HUDEP-2 (cell line): ENCODE data around the gene C1S.
A peak's percentile ranks its signal among the peaks of the same experiment; 100 is the strongest.

ENCODE experiments used
- DNase-seq, 76 experiments: peaks; one replicate each; lab custom pipeline; 2025; ENCODE audit not compliant: unreplicated experiment in 76 of 76; lab: John Stamatoyannopoulos, UW

Gene C1S

GRCh38 chr12:7073946-7074345, 13.4 kb downstream of the C1S start:
- DNase-seq, result no peak

- no peak for DNase-seq
Measured at GRCh38 chr12:7075518-7075917, 15.0 kb downstream of the C1S start.

DNA sequence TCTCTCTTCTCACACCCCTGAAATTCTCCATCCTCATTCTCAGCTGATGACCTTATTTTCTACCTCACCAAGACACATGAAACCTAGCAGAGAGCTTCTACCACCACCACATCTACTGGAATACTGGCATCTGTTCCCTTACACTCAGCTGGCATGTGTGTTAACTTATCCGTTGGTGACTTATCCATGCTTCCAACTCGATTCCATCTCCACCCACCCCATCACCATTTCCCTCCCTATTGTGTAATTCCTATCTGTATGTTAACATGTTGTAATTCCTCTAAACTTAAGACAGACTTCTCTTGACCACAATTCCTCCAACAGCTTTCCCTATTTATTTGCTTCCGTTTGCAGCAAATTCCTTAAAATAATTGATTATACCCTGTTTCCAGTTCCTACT, 15.4 kb downstream of the C1S start:
- no peak for DNase-seq

- DNase-seq, result no peak
Measured at GRCh38 chr12:7076493-7076892, 16.0 kb downstream of the C1S start.

- peak in 1 of 76 experiments; percentile 2 for DNase-seq
Measured at GRCh38 chr12:7078163-7078562, 17.6 kb downstream of the C1S start.

DNA sequence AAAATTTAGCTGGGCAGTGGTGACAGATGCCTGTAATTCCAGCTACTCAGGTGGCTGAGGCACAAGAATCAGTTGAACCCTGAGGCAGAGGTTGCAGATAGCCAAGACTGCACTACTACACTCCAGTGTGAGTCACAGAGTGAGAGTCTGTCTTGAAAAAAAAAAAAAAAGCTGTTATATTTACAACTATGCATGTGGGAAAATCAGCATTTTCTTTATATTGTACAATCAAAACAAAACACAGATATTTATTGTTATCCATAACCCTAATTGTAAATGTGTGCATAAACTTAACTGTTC, 19.3 kb downstream of the C1S start:
- no peak for DNase-seq

DNA sequence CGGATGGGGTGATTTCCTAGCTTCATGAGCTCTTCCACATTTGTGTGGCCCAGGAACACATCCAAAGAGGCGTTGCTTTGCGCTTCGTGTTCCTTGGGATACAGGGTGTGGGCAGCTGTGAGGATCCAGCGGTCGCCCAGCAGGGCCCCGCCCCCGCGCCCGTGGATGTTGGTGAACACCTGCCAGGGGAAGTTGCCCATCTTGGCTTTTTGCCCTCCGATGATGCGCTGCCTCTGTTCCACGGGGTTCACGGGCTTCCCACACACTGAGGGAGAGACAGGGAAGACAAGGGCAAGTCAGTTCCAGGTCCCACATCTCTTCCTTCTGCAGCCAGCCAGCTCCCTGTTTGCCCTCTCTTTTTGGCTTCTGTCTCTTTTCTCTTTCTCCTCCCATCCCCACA, 20.5 kb downstream of the C1S start:
- DNase-seq, result no peak

DNA sequence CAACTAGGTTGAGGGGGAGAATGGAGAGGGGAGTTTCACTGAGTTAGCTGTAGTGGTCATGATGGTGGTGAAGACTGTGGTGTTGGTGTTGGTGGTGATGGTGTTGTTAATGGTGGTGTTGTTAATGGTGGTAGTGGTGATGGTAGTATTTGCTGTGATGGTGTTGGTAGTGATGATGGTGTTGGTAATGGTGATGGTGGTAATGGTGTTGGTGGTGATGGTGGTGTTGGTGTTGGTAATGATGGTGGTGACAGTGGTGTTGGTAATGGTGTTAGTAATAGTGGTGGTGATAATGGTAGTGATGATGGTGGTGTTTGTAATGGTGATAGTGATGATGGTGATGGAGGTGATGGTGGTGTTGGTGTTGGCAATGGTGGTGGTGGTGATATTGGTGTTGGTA, 22.6 kb downstream of the C1S start:
- DNase-seq, result no peak

- DNase-seq, result no peak
Measured at GRCh38 chr12:7089196-7089871, 28.8 kb downstream of the C1S start.

DNA sequence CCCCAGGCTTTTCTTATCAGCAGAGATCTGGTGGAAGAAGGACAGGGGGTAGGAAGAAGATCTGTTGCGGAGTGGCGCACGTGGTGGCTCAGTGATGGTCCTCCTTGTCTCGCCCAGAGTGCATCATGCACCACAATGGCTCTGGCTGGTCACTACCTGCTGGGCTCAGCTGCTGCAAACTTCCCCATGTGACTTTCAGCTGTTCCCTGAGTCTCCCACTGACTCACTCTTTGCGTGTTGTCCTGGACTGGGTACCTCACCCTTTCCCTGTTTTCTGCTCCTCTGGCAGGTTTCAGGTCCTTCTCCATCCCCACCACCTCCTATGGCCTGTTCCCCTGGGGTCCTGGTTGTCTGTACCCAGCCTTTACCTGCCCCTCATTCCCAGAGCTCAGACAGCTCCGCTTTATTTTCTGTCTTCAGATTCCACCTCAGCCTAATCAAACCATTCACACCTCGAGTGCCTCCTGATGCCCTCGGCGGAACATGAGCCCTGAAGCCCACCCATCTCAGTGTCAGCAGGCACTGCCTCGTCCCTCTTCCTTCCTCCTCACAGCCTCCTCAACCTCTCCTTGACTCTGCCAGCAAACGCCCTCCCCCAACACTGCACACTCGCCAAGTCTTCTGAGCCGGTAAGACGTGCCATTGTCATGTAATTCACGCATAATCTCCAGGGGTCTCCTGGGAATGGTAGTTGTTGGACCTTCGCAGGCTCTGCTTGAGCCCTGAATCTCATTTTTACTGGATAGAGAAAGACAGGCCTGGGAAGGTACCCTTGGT, 29.9 kb downstream of the C1S start:
- no peak for DNase-seq

DNA sequence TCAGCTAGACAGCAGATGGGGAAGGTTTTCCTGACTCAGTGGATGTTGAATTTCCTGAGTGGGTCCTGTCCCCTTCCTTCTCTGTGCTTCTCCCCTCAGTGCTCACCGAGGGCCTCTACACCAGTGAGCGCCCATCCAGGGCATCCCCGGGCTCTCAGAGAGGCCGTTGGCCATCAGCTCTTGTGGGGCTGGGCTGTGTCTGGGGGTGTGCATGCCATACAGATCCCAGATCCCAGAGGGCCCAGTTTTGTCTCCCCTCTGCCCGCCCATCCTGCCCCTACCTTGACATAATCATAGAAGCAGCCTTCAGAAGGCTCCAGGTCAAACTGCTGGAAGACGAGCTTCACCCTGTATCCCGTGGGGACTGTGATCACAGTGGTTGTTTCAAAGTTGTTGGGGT, 30.7 kb downstream of the C1S start:
- no peak for DNase-seq

GRCh38 chr12:7091660-7092228, 31.2 kb downstream of the C1S start:
- no peak for DNase-seq

GRCh38 chr12:7092229-7092985, 31.9 kb downstream of the C1S start, which contains the start of gene C1R:
TSS of gene C1R (minus strand) at chr12:7092445. CDS start at chr12:7092388, 57 bp downstream.
- peak in 44 of 76 experiments; percentile 1 to 58 (median 25) for DNase-seq

- no peak for DNase-seq
Measured at GRCh38 chr12:7092986-7093460, 32.5 kb downstream of the C1S start.

DNA sequence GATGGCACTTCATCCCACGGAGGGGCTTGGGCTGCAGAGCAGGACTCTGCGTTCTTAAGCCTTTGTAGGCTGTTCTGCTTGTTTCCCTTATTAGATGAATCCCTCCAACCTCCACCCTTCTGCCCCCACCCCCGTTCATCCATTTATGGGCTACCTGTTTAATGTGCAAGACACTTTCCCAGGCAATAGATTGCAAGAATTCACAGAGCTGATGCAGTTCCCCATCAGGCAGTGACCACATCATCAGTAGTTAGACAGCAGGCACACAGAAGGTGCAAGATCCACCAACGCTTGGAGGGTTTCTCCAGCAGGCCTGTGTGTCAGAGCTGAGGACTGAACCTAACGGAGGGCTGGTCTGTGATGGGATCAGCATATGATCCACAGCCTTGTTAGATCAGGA, 33.0 kb downstream of the C1S start:
- DNase-seq, result no peak

GRCh38 chr12:7093892-7094291, 33.4 kb downstream of the C1S start:
- DNase-seq, result no peak

- DNase-seq, result no peak
Measured at GRCh38 chr12:7096006-7096932, 35.8 kb downstream of the C1S start.

DNA sequence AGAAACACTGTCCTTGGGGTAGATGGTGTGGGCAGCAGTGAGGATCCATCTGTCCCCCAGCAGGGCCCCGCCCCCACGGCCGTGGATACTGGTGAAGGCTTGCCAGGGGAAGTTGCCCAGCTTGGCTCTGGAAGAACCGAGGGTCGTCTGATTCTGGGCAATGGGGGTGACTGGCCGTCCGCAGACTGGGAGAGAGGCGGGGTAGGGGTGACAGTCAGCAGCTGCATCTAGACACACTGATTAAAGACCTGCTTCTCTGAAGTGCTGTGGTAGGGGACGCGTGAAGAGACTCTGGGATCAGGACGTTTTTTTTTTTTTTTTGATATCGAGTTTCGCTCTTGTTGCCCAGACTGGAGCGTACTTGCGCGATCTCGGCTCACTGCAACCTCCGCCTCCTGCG, 36.5 kb downstream of the C1S start:
- no peak for DNase-seq

GRCh38 chr12:7099290-7099996, 38.9 kb downstream of the C1S start:
- no peak for DNase-seq

DNA sequence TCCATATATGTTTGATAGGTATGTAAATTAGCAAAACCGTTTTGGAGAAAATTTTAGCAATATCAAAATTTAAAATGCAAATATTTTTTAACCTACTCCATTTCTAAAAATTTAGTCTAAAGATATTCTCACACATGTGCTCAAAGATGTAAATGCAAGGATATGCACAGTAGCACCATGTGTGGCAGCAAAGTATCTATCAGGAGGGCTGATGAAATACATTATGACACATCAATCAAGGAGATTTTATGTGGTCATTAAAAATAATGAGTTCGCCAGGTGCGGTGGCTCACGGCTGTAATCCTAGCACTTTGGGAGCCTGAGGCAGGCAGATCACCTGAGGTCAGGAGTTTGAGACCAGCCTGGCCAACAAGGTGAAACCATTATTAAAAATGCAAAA, 39.7 kb downstream of the C1S start:
- no peak for DNase-seq
